AG09309 (cell line): ENCODE data around the gene SMIM22.

Experiments used
- DNase-seq: peaks from one replicate; pipeline ENCODE4 v3.0.0-alpha.2; 2010; ENCODE audit warnings: low read depth
- H3K4me3 ChIP-seq: 2 replicates; pipeline ENCODE4 v1.5.1; 2011; ENCODE audit warnings: mild to moderate bottlenecking, low read depth, low read length, moderate library complexity; ENCODE audit not compliant: control insufficient read depth
- CTCF ChIP-seq: IDR thresholded peaks from 2 replicates; pipeline ENCODE4 v1.5.1; 2011; ENCODE audit warnings: mild to moderate bottlenecking, low read depth, low read length, inconsistent platforms; ENCODE audit not compliant: insufficient read depth, control insufficient read depth; ENCODE audit errors: missing control alignments

SMIM22 gene

DNA sequence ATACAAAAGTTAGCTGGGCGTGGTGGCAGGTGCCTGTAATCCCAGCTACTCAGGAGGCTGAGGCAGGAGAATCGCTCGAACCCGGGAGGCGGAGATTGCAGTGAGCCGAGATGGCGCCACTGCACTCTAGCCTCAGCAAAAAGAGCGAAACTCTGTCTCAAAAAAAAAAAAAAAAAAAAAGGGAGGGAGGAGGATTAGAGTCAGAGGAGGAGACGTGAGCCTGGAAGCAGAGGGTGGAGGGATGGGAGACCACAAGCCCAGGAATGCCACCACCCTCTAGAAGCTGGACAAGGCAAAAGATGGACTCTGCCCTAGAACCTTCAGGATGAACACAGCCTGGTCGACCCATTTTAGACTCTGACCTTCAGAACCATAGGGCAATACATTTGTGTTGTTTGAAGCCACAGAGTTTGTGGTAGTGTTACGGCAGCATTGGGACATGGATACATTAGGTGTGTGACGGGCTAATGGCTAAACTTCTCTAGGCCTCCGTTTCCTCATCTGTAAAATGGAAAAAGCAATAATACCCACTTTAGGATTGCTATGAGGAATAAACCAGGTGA is 2.1 kb upstream of the SMIM22 start:
- no peak for DNase-seq

DNA sequence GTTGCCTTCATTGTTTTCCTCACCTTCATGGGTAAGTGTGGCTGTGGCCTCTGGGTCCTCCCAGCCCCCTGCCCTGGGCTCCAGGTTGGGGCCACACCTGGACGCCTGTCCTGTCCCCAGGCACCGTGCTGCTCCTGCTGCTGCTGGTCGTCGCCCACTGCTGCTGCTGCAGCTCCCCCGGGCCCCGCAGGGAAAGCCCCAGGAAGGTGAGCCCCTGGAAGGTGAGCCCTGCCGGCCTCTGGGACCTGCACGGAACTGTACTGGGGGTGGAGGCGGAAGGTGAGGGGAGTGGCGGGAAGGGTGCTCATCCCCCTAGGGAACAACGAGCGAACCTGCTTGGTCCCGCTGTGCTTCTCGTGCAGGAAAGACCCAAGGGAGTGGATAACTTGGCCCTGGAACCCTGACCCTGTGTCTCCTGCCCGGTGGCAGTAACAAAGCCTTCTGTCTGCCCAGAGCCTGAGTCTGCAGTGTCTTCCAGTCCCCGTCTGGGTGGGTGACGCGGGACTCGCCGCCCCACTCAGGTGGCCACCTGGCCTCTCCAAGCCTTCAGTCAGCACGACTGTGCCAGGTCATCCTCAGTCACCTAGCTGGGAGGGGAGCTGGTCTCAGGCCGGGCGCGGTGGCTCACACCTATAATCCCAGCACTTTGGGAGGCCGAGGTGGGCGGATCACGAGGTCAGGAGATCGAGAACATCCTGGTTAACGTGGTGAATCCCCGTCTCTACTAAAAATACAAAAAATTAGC is 831 bp downstream of the SMIM22 start:
- DNase-seq = no peak
- TF ChIP-seq CTCF = no peak
- no peak overlapping the region for H3K4me3 ChIP-seq

More for the DNA sequence above, 2.1 kb upstream of the SMIM22 start:
- no peak for TF ChIP-seq CTCF
- H3K4me3 ChIP-seq = no peak overlapping the region

DNA sequence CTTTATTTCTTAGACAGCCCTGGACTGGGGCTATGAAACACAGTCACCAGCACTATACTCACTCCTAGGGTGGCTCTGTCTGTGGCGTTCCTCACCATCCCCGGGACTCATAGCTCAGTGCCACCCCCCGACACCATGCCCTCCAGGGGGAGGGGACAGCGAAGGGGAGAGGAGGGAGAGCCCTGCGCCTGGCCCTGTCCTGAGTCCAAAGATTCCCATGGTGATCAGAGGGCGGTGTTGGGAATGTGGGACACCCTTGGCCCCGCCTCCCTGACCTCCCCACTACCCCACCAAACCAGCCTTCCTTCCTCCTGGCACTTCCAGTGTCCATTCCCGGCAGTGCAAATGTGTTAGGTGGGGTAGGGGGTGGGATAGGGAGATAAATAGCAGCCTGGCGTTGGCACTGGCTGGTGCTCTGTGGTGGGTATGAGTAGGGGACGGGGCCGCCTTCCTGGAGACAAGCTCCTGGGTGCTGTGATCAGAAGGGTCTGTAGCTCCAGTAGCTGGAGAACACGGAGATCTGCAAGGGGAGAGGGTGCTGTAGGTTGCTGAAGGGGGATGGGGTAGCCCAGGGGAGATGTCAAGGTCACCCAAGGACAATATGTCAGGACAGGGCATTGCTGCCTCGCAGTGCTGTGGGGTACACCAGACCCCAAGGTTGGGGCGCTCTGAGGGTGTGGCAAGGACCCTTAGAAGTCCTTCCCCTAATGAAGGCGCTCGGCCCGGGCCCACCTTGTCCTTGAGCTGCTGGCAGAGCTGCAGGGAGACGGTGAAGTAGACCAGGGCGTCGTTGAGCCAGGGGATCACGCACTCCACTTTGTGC is 2.0 kb downstream of the SMIM22 start:
- no peak overlapping the region for H3K4me3 ChIP-seq
- TF ChIP-seq CTCF = no peak
- no peak for DNase-seq

GRCh38 chr16:4797805-4798252 is 2.7 kb downstream of the SMIM22 start:
- TF ChIP-seq CTCF = no peak
- no peak overlapping the region for H3K4me3 ChIP-seq
- DNase-seq = no peak

- no peak for TF ChIP-seq CTCF
- no peak for DNase-seq
- no peak overlapping the region for H3K4me3 ChIP-seq
These were observed 3.3 kb downstream of the SMIM22 start for GRCh38 chr16:4798456-4798855.

DNA sequence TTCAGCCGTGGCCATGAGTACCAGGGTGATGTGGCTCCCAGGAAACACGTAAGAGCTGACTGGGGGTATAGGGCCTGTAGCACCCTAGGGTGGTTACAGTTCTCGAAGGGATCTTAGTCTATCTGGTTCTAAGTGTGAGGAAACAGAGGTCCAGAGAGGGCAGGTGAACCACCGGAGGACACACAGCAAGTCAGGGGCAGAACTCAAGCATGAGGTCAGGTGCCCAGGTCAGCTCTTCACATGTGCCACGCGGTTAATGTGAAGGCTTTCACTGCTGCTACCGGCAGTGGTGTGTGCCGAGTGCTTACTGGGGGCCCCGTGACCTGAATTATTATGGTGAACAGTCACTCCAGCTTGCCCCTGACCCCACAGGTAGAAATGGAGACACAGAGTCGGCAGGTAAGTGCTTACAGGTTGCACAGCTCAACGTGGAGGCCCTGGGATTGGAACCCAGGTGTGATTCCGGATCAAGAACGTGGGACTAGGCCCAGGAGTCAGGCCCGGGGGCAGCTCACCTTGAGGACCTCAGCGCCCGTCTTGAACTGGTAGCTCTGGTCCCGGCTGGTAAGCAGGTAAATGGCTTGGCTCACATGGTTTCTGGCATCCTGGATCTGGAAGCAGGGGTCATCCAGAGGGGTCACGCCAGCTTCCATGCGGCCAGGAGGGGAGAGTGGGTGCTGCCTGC is 4.1 kb downstream of the SMIM22 start:
- TF ChIP-seq CTCF = no peak
- no peak for DNase-seq
- H3K4me3 ChIP-seq = no peak overlapping the region
